HepG2 (cell line): ENCODE data around the gene AKNA.

Experiments used
- CREB1 ChIP-seq, 2 experiments: fragments of 450-650 bp in 1 of 2; IDR thresholded peaks; 2 replicates each; pipeline ENCODE4 v1.6.1; 2016 to 2017; ENCODE audit warnings: control low read depth in 1 of 2, mild to moderate bottlenecking in 1 of 2, missing compliant biosample characterization in 1 of 2, missing genetic modification characterization in 1 of 2
- CTCF ChIP-seq: sonication (generic); formaldehyde crosslinking; IDR thresholded peaks from 2 replicates; pipeline ENCODE4 v1.5.0; 2020; ENCODE audit warnings: mild to moderate bottlenecking, missing genetic modification reagents, moderate library complexity
- ELF4 ChIP-seq: sonication (generic); formaldehyde crosslinking; IDR thresholded peaks from 2 replicates; pipeline ENCODE4 v1.5.0; 2020; ENCODE audit warnings: missing genetic modification reagents, mild to moderate bottlenecking, moderate library complexity, borderline replicate concordance
- HDAC6 ChIP-seq: fragments of 200-600 bp; sonication (generic); IDR thresholded peaks from 2 replicates; pipeline ENCODE4 v1.7.0; 2017; ENCODE audit warnings: mild to moderate bottlenecking, antibody characterized with exemption, low read length, low read depth
- LCORL ChIP-seq, 2 experiments: fragments of 450-650 bp in 1 of 2; sonication (generic) in 1 of 2; formaldehyde crosslinking in 1 of 2; IDR thresholded peaks; 2 replicates each; pipeline versions ENCODE4 v1.5.0 to v1.6.1; 2017 to 2020; ENCODE audit warnings: antibody characterized with exemption in 1 of 2, missing genetic modification reagents in 1 of 2
- NFRKB ChIP-seq: fragments of 450-650 bp; IDR thresholded peaks from 2 replicates; pipeline ENCODE4 v1.6.1; 2017
- NR2C2 ChIP-seq: sonication (generic); formaldehyde crosslinking; IDR thresholded peaks from 2 replicates; pipeline ENCODE4 v1.4.0; 2020; ENCODE audit warnings: missing genetic modification reagents, mild to moderate bottlenecking, moderate library complexity, borderline replicate concordance
- PATZ1 ChIP-seq: sonication (generic); formaldehyde crosslinking; IDR thresholded peaks from 2 replicates; pipeline ENCODE4 v1.4.0; 2020; ENCODE audit warnings: missing genetic modification reagents
- PHF8 ChIP-seq: sonication (generic); formaldehyde crosslinking; IDR thresholded peaks from 2 replicates; pipeline ENCODE4 v1.5.0; 2020; ENCODE audit warnings: missing genetic modification reagents
- SALL2 ChIP-seq: sonication (generic); formaldehyde crosslinking; IDR thresholded peaks from 2 replicates; pipeline ENCODE4 v1.8.1; 2023; ENCODE audit warnings: mild to moderate bottlenecking, missing genetic modification reagents, inconsistent platforms
- STAG1 ChIP-seq: sonication (generic); formaldehyde crosslinking; IDR thresholded peaks from 2 replicates; pipeline ENCODE4 v1.4.0; 2020; ENCODE audit warnings: missing genetic modification reagents
- TARDBP ChIP-seq: sonication (generic); formaldehyde crosslinking; IDR thresholded peaks from 2 replicates; pipeline ENCODE4 v1.8.0; 2022; ENCODE audit warnings: mild to moderate bottlenecking, missing genetic modification reagents
- TBL1XR1 ChIP-seq: fragments of 150-350 bp; IDR thresholded peaks from 2 replicates; pipeline ENCODE4 v1.6.1; 2014; ENCODE audit warnings: borderline replicate concordance, low read length; ENCODE audit not compliant: partially characterized antibody

- no peak for TF ChIP-seq LCORL (IDR thresholded peaks at IDR 0.05)
- no peak for TF ChIP-seq LCORL (CRISPR knock-in tag; IDR thresholded peaks at IDR 0.05)
- no peak for TF ChIP-seq TBL1XR1
- TF ChIP-seq HDAC6, result no peak
- no peak for TF ChIP-seq TARDBP (CRISPR knock-in tag)
- no peak for TF ChIP-seq STAG1 (CRISPR knock-in tag)
- TF ChIP-seq PATZ1, result no peak
- no peak for TF ChIP-seq ELF4 (CRISPR knock-in tag)
- no peak for TF ChIP-seq NR2C2
- TF ChIP-seq CREB1 (IDR thresholded peaks at IDR 0.05), result no peak
- TF ChIP-seq CREB1 (CRISPR knock-in tag; IDR thresholded peaks at IDR 0.05), result no peak
- no peak for TF ChIP-seq CTCF (CRISPR knock-in tag)
- no peak for TF ChIP-seq NFRKB
- TF ChIP-seq PHF8 (CRISPR knock-in tag), result no peak
- no peak for TF ChIP-seq SALL2 (CRISPR knock-in tag)
Observed at GRCh38 chr9:114357360-114357759, 30.4 kb downstream of the AKNA start.
